Ishikawa (cell line): Measurements from ENCODE around the gene ZNF420.

ENCODE experiments used
- CEBPB ChIP-seq: IDR thresholded peaks from 2 replicates; pipeline ENCODE4 v1.6.1; 2012
- CREB1 ChIP-seq: IDR thresholded peaks from 2 replicates; pipeline ENCODE4 v1.6.1; 2012; ENCODE audit warnings: low read depth
- EGR1 ChIP-seq: IDR thresholded peaks from 2 replicates; pipeline ENCODE4 v1.6.1; 2012
- EP300 ChIP-seq: IDR thresholded peaks from 2 replicates; pipeline ENCODE4 v1.6.1; 2012; ENCODE audit warnings: borderline replicate concordance
- FOXM1 ChIP-seq: IDR thresholded peaks from 2 replicates; pipeline ENCODE4 v1.6.1; 2012; ENCODE audit warnings: low read depth, borderline replicate concordance
- MAX ChIP-seq: IDR thresholded peaks from 2 replicates; pipeline ENCODE4 v1.6.1; 2012
- NFIC ChIP-seq: IDR thresholded peaks from 2 replicates; pipeline ENCODE4 v1.6.1; 2012
- RAD21 ChIP-seq: IDR thresholded peaks from 2 replicates; pipeline ENCODE4 v1.6.1; 2012; ENCODE audit warnings: low read depth
- REST ChIP-seq: IDR thresholded peaks from 2 replicates; pipeline ENCODE4 v1.6.1; 2012; ENCODE audit warnings: low read depth, mild to moderate bottlenecking
- TAF1 ChIP-seq: IDR thresholded peaks from 2 replicates; pipeline ENCODE4 v1.6.1; 2012; ENCODE audit warnings: low read depth, mild to moderate bottlenecking
- TCF12 ChIP-seq: IDR thresholded peaks from 2 replicates; pipeline ENCODE4 v1.6.1; 2012; ENCODE audit warnings: low read depth
- TEAD4 ChIP-seq: IDR thresholded peaks from 2 replicates; pipeline ENCODE4 v1.6.1; 2012
- USF1 ChIP-seq: IDR thresholded peaks from 2 replicates; pipeline ENCODE4 v1.6.1; 2012
- YY1 ChIP-seq: IDR thresholded peaks from 2 replicates; pipeline ENCODE4 v1.6.1; 2012; ENCODE audit warnings: low read depth
- ZBTB7A ChIP-seq: IDR thresholded peaks from 2 replicates; pipeline ENCODE4 v1.6.1; 2012; ENCODE audit warnings: low read depth

The ZNF420 gene

GRCh38 chr19:37148214-37148613, 70.0 kb downstream of the ZNF420 start:
- TF ChIP-seq EGR1 (no peak), TEAD4 (no peak), USF1 (no peak)

- TF ChIP-seq TEAD4 (no peak), ZBTB7A (no peak), YY1 (no peak), TAF1 (no peak), EGR1 (no peak), USF1 (no peak), MAX (no peak), CREB1 (no peak), RAD21 (no peak), NFIC (no peak), EP300 (no peak), TCF12 (no peak), REST (no peak), FOXM1 (no peak), CEBPB (no peak)
These were observed 81.9 kb downstream of the ZNF420 start for GRCh38 chr19:37160153-37160552.

GRCh38 chr19:37165635-37166034, 87.4 kb downstream of the ZNF420 start:
- TF ChIP-seq RAD21: no peak
- TF ChIP-seq EP300: no peak
- no peak for TF ChIP-seq CEBPB
- TF ChIP-seq TCF12: no peak
- no peak for TF ChIP-seq ZBTB7A
- TF ChIP-seq EGR1: no peak
- TF ChIP-seq NFIC: no peak
- TF ChIP-seq REST: no peak
- no peak for TF ChIP-seq CREB1
- no peak for TF ChIP-seq YY1
- TF ChIP-seq MAX: no peak
- no peak for TF ChIP-seq USF1
- no peak for TF ChIP-seq TEAD4
- TF ChIP-seq FOXM1: no peak
- TF ChIP-seq TAF1: no peak

- no peak for TF ChIP-seq ZBTB7A
- no peak for TF ChIP-seq TCF12
- no peak for TF ChIP-seq TEAD4
- peak; percentile 100 for TF ChIP-seq YY1
- peak; percentile 95 for TF ChIP-seq EGR1
- TF ChIP-seq CREB1: 0 out of 2 replicates have a peak, but pooled peaks have one; percentile 25
- peak; percentile 40; the same call in 1 of the 2 replicates for TF ChIP-seq MAX
These were observed 94.4 kb downstream of the ZNF420 start, which contains the start of gene ZNF585A for GRCh38 chr19:37172368-37173366. ZNF585A (minus strand) TSS chr19:37172695; CDS start chr19:37169910, 2,785 bp downstream.
